Measurements from ENCODE around the gene FOLR2.

DNA sequence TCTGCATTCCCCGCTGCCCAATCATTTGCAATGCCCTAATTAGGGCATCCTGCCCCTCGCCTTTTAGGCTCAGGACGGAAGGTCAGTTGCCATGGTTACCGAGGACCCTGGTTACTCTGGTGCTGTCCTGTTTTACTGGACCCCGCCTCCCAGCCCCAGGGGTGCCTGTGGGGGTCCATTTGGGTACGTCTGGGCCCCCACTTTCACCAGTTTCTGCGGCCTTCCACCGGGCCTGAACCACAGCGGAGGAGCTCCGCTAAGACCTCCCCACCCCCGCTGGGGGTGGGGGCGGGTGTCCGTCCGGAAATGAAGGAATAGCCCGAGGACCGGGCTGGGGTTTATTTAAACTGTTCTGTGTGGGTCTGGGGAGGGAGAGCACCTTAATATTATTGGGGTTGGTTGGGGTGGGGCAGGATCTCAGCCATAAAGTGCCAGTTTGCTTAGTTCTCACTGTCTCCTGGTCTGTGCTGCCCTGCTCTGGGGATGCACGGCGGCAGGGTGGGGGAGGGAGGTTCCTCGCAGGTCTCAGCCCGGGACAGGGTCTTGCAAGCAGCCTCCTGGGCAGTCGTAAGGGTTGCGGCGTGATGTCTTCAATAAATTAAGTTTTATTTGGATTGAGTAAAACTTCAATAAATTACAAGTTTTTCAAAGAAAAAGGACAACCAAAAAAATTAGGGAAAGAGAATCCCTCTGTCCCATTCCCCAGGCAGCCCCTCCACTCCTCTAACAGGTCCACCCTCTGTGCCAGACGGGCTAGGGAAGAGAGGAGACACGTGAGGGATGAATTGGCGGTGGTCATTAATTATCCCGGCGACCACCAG lies 22.1 kb downstream of the FOLR2 start:
- TF ChIP-seq CTCF (IDR thresholded peaks at IDR 0.05; ENCODE audit: low read depth, low read length) (0 out of 2 replicates have a peak, but pooled peaks have one; percentile 0), EZH2phosphoT487 (IDR thresholded peaks at IDR 0.05; ENCODE audit: low read depth) (no peak)
